ELF-1 (cell line): ENCODE data around the gene HINT1.
A peak's percentile ranks its signal among the peaks of the same experiment; 100 is the strongest.
"Not testable (repeated sequence)": the region's sequence is repeated elsewhere in the genome, so short reads cannot be mapped to it uniquely, and the experiment has no call there.

Source experiments
- DNase-seq: peaks from one replicate; pipeline ENCODE4 v3.0.0-alpha.2; 2016; ENCODE audit warnings: low read depth, low spot score

HINT1 gene

DNA sequence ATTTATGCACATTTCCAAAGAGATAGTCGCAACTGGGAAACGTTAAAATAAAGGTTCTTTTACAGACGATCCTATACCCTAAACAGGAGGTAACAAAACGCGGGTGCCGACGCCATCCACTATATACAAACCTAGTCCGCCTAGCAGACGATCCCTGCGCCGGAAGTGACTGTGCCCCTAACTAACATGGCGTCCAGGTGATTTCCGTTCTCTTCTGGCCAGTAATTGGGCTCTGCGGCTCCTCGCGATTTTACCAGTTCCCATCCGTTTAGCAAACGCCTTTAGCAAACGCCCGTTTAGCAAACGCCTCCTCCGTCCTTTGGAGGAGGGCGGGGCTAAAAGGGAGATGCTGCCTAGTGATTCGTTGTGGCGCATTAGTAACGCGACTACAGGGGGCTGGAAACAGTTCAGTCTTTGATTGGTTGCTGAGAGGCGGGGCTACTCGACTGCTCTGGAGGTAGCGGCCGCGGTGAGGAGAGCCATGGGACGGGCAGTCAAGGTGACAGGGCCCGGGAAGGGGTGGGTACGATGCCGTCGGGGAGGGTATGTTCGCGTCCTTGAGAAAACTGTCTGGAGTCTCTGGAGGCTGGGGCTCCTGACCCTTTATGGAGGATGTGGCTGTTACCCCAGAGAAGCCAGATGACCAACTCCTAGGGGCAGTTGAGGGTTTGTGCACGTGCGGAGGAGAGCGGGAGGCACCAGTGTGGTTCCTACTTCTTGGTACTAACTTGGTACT is 5.7 kb upstream of the HINT1 start, which contains the start of gene LYRM7:
TSS of gene LYRM7 (plus strand) at position 405 of the 736 bp plus-strand sequence. CDS start at position 482, 77 bp downstream.
- DNase-seq, result peak; percentile 99

GRCh38 chr5:131169810-131170539 is 4.9 kb upstream of the HINT1 start:
- DNase-seq, result no peak

DNA sequence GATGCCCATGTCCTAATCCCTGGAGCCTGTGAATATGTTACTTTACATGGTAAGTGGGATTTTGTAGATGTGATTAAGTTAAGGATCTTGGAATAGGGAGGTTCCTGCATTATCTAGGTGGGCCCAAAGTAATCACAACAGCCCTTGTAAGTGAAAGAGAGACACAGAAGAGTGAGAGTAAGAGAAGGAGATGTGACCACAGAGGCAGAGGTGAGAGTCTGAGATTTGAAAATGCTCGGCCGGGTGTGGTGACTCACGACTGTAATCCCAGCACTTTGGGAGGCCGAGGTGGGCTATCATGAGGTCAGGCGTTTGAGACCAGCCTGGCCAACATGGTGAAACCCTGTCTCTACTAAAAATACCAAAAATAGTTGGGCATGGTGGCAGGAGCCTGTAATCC is 2.6 kb upstream of the HINT1 start:
- DNase-seq, result no peak

DNA sequence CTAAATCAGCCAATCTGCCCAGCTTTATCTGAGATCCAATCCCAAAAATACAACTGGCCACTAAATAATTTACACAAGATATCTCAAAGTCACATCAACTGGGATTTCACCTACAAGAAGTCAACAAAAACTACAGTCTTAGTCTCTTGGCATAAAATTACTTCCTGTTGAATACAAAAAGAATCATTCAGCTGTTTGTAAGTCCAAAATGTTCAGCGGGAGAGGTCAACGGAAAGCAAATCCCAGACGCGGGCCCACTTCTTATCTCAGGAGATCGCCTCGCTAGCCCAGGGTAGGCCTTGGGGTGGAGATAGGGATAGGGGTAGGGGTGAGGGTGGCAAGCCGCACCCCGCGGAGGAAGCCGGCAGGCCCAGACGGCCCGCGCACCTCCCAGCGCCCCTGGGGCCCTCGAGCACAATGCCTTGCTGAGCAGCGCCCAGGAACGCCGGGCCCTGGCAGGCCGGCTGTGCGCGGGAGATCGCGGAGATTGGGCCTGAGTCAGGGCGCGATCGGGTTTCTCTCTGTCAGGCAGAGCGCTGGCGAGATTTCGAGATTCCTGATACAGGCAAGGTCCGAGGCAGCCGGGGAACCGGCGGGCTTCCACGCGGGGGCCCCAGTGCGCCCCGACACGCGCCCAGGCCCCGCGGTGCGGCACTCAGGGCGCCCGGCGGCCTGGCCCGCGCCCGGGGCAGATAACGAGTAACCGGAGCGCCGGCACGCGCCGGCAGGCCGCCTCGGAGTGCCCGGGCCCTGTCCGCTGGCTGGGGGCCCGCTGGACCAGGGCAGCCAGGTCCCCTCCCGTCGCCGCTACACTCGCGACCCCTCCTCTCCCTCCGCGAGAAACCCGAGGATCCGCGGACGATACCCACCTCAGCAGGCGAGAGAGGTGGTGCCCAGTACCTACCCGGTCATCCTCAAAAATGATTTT is 601 bp downstream of the HINT1 start:
- peak; percentile 81 for DNase-seq

GRCh38 chr5:131163276-131164119 is 1.6 kb downstream of the HINT1 start:
- peak; percentile 11 for DNase-seq

DNA sequence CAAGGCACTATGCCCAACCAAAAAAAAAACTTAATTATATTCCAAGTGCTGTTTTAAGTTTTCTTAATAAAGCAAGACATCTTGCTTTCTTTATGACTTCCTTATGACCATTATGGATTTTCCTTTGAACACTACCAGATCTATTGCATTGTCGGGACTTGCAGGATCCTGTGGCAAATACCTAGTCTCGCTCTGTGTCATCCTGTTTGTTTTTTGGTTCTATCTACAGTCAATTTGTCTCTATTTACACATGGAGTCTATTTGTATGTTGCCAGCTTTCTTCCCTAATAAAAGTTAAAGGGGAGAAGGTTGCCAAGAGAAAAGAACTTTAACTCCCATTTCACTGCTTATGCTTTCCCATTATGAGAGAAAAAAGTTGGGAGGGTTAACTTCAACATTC is 4.9 kb downstream of the HINT1 start:
- DNase-seq, result no peak

- no peak for DNase-seq
Observed at GRCh38 chr5:131156957-131157356, 8.1 kb downstream of the HINT1 start.

DNA sequence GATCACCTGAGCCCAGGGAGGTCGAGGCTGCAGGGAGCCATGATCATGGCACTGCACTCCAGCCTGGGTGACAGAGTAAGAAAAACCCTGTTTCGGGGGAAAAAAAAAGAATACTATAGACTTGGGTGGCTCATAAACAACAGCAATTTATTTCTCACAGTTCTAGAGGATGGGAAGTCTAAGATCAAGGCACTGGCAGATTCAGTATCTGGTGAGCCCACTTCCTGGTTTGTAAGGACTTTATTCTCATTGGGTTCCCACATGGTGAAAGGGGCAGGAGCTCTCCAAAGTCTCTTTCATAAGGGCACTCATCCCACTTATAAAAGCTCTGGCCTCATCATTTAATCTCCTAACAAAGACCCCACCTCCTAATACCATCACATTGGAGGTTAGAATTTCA is 8.7 kb downstream of the HINT1 start:
- DNase-seq, result no peak

GRCh38 chr5:131151216-131151615 is 13.8 kb downstream of the HINT1 start:
- DNase-seq, result no peak

DNA sequence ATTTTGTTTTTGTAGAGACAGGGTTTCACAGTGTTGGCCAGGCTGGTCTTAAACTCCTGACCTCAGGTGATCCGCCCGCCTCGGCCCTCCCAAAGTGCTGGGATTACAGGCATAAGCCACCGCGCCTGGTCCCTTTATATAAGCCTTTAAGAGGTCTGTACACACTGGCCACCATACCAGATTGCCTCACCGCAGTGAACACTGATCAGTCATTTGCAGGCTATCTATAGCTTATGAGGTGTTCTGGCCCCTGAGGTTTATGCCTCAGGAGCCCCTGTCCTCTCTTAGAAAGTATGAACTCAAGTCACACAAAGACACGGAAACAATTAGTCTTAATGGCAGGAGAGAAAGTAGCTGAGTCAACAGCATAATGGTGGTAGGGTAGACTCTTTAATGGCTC is 14.6 kb downstream of the HINT1 start:
- no peak for DNase-seq

GRCh38 chr5:131148835-131149234 is 16.2 kb downstream of the HINT1 start:
- DNase-seq, result no peak

- DNase-seq, result no peak
Observed at GRCh38 chr5:131147258-131147657, 17.8 kb downstream of the HINT1 start.

- no peak for DNase-seq
Observed at GRCh38 chr5:131142970-131143617, 22.0 kb downstream of the HINT1 start.

- DNase-seq, result no peak
Observed at GRCh38 chr5:131139321-131139720, 25.7 kb downstream of the HINT1 start.

DNA sequence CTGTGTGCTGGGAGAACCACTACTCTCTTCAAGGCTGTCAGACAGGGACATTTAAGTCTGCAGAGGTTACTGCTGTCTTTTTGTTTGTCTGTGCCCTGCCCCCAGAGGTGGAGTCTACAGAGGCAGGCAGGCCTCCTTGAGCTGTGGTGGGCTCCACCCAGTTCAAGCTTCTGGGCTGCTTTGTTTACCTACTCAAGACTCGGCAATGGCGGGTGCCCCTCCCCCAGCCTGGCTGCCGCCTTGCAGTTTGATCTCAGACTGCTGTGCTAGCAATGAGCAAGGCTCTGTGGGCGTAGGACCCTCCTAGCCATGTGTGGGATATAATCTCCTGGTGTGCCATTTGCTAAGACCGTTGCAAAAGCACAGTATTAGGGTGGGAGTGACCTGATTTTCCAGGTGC is 26.6 kb downstream of the HINT1 start:
- not testable (repeated sequence) for DNase-seq

GRCh38 chr5:131133091-131133490 is 32.0 kb downstream of the HINT1 start:
- DNase-seq, result not testable (repeated sequence)

DNA sequence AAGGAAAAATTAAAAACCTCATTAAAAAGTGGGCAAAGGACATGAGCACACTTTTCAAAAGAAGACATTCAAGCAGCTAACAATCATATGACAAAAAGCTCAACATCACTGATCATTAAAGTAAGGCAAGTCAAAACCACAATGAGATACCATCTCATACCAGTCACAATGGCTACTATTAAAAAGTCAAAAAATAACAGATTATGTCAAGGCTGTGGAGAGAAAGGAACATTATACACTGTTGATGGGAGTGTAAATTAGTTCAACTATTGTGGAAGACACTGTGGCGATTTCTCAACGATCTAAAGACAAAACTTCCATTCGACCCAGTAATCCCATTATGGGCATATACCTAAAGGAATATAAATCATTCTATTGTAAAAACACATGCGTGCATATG is 35.8 kb downstream of the HINT1 start:
- no peak for DNase-seq

- not testable (repeated sequence) for DNase-seq
Observed at GRCh38 chr5:131127244-131127643, 37.8 kb downstream of the HINT1 start.

DNA sequence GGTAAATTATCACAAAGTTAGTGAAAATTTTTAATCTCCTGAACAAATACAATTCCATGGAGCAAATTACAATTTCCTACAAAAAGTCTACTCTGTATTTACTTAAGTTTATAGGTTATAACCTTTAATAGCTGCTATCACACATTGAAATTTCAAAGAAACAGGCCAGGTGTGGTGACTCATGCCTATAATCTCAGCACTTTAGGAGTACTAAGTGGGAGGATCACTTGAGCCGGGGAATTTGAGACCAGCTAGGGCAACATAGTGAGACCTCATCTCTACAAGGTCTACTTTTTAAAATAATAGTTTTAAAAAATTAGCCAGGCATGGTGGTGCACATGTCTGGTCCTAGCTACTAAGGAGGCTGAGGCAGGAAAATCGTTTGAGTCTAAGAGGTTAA is 50.3 kb downstream of the HINT1 start:
- DNase-seq, result no peak

- peak; percentile 43 for DNase-seq
Observed at GRCh38 chr5:131112424-131112823, 52.6 kb downstream of the HINT1 start.

GRCh38 chr5:131110256-131110594 is 54.8 kb downstream of the HINT1 start:
- DNase-seq, result no peak
